Stimulated activated CD4-positive, alpha-beta T cell treated with anti-CD3 and anti-CD28 coated beads, Interleukin-12 subunit alpha, Interleukin-12 subunit beta, amount 100 ng/mL, for 48 hours (primary cell): Measurements from ENCODE around the gene CEACAM21.

Experiments
- DNase-seq, 3 donors: peaks; one replicate each; pipeline ENCODE4 v3.0.0-alpha.2; 2020; ENCODE audit warnings: low read depth in 2 of 3, low spot score in 1 of 3

The CEACAM21 gene

DNA sequence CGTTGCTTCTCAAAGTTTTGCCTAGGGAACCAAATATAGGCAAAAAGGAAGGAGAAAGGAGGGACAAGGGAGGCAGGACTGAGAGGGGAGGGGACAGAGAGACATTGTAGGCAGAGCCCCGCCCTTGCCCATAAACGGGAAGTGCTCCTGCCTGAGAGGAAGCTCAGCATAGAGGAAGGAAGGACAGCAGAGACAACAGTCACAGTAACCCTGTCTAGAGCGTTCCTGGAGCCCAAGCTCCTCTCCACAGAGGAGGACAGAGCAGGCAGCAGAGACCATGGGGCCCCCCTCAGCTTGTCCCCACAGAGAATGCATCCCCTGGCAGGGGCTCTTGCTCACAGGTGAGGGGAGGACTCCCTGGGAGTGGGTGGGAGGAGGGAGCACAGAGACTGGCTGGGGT is at the start of gene CEACAM21:
CEACAM21 (plus strand) TSS at position 169 of the 400 bp plus-strand sequence; CDS start at position 278, 109 bp downstream.
- peak in 1 of 3 donors; percentile 40 for DNase-seq

GRCh38 chr19:41527089-41527488 is 48.9 kb upstream of the CEACAM21 start:
- no peak for DNase-seq

DNA sequence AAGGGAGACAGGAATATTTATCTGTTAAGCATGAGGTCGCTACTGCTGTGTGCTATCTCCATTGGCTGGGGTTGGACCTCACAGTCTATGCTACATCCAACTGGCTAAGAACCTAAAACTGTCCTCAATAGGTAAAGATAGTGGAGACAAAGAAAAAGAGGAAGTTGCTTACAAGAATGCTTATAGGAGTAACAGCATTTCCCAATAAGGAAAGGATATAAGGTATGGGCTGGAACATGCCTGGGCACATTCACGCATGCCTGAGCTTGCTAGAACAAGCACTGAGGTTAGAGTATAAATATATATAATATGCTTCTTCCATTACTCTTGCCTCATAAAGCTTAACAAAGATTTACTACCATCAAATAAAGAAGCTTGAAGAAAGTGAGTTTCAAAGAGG is 47.9 kb upstream of the CEACAM21 start:
- no peak for DNase-seq

- no peak for DNase-seq
Observed at GRCh38 chr19:41529484-41530183, 46.3 kb upstream of the CEACAM21 start.

- no peak for DNase-seq
Observed at GRCh38 chr19:41530184-41530534, 45.8 kb upstream of the CEACAM21 start.

DNA sequence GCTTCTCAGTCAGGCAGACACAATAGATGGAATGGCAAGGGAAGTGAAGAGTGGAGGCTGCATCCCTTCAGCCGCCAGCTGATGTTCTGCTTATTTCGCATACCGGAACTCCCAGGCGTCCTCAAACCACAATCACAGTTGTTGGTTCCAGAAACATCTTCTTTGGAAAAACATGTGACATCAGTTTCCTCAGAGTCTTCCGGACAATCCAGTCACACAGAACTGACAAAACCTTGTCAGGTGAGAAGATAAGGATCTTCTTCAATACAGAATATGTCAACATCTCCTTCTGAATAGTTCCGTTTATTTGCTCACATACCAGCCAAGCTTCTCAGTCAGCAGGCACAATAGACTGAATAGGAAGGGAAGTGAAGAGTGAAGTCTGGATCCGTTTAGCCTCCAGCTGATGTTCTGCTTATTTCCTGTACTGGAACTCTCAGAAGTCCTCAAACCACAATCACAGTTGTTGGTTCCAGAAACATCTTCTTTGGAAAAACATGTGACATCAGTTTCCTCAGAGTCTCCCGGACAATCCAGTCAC is 45.1 kb upstream of the CEACAM21 start:
- DNase-seq = no peak

DNA sequence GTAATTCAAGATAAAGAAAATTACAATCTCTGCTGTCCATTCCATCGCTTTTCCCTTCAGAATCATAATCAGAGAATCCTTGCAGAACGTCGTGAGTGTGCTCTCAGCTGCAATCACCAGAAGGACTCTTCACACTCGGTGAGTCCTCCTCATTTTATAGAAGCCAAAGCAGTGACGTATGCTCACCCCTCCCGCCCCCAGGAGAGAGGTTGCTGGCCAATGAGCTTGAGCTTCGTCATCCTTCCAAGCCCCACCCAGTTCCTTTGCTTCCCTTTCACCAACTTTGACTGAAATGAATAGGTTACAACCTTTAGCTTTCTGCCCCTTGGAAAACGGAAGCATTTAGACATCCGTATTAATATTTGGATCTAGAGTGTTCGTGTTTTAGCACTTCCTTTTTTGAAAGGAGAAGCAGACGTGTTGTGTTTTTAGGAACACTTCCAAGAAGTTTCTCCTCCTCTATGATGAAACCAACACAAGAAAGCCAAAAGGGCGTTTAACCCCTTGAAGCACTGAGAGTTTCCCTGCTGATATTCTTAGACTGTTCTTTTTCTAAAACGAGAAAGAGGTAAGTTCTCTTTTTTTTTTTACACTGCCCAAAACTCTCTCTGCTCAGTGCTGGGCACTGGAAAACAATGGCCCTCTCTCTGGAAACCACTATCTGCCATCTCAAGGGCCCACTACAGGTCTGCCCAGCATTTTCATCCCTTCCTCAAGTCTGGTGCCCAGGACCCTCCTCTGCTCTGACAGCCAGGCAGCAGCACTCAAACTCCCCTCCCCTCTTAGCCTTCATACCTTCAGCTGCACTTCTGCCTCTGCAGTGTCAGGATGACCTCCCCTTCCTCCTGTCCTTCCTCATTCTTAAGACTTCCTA is 44.3 kb upstream of the CEACAM21 start:
- peak; percentile 67 to 88 (median 79) for DNase-seq

DNA sequence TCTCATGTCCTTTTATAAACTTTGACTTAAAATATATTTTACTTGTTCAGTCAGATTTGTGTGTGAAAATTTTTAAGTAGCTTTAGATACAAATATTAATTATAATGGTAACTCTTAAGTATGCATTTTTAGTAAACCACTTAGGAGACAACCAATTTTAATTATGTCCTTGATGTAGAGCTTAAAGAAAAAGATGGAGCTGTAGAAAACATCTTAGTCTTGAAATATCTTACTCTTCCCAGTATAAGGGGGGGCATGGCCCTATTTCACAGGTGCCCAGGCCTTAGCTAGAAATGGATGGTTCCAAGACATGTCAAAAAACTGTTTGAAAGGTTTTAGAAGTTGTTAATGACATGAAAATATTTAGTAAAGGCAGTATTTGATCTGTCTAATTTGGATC is 43.4 kb upstream of the CEACAM21 start:
- no peak for DNase-seq

DNA sequence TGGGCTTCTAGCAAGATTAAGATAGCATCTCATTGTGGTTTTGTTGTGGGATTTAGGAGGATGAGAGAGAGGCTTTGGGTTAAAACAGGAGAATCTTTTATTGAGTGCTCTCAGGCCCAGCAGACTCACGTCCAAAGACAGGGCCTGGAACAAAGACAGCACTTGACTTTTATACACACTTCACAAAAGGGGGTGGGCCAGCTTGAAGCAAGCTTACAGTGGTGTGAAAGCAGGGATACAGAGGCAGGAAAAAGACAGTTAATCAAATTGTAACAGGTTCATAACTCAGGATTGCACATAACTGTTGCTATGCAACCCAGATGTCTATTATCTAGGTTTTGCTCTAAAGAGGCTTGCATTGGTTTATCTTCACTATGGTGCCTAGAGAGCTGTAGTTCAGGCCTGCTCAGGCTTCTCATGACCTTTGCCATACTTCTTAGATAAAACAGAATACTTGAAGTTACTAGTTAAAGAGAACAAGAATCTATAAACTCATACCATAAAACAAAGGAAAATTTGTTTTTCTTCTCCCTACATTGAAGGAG is 42.2 kb upstream of the CEACAM21 start:
- DNase-seq = no peak

DNA sequence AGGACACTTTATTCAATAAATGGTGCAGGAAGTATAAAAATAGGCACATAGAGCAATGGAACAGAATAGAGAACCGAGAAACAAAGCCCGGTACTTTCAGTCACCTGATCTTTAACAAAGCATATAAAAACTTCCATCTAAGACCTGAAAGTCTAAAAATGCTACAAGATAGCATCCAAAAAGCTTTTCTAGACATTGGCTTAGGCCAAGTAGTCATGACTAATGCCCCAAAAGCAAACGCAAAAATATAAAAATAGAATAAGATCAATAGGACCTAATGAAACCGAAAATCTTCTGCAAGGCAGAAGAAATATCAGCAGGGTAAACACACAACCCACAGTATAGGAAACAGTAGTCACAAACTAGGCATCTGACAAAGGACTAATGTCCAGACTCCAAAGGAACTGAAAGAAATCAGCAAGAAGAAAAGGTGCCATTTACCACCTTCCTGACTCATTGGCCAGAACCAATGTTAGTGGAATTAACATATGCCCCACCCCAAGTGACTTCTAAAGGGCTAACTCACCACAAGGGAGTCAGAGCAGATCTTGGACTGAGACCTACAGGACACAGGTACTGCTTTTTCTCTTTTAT is 40.8 kb upstream of the CEACAM21 start:
- DNase-seq = no peak

- DNase-seq = no peak
Observed at GRCh38 chr19:41537789-41538188, 38.2 kb upstream of the CEACAM21 start.

GRCh38 chr19:41540041-41540695 is 35.8 kb upstream of the CEACAM21 start:
- no peak for DNase-seq

GRCh38 chr19:41541990-41542584 is 33.9 kb upstream of the CEACAM21 start:
- DNase-seq = peak; percentile 71 to 89 (median 72)

DNA sequence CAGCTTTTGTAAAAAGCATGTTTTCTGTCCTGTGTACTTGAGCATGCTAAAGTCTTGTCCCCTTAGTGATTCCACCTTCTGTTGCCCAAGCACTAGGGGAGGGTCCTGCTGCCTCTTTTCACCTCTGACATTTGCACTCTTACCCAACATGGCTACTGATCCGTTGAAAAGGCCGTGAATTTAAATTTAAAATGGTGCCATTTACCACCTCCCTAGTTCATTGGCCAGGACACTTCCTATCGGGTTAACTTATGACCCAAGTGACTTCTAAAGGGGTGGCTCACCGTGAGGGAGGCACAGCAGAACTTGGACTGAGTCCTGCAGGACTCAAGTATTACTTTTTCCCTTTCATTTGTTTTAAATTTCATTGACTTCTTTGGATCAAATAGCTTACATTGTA is 33.3 kb upstream of the CEACAM21 start:
- DNase-seq = no peak

GRCh38 chr19:41543582-41543981 is 32.4 kb upstream of the CEACAM21 start:
- DNase-seq = no peak

GRCh38 chr19:41545547-41545946 is 30.4 kb upstream of the CEACAM21 start:
- no peak for DNase-seq

GRCh38 chr19:41546386-41546789 is 29.6 kb upstream of the CEACAM21 start:
- no peak for DNase-seq

- DNase-seq = no peak
Observed at GRCh38 chr19:41546961-41547360, 29.0 kb upstream of the CEACAM21 start.

DNA sequence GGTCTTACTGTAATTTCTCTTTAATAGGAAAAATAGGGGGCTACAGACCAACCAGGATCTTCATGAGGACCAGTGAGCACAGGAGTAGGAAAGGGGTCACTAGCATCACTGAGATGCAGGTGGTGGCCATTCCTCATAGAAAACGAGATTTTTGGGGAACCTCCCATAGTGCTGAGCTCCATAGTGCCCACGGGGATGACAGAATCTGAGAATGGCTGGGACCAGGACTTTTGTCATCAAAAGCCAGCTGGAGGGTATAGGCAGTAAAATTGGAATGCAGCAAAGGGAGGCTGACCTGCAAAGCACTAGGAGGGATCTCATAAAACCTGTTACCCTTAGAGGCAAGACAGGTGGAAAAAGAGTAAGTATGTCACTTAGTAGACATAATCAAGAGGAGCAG is 28.4 kb upstream of the CEACAM21 start:
- DNase-seq = no peak

GRCh38 chr19:41548047-41548446 is 27.9 kb upstream of the CEACAM21 start:
- DNase-seq = no peak
